ENCODE data around the gene CACNA2D3.

CACNA2D3 gene

DNA sequence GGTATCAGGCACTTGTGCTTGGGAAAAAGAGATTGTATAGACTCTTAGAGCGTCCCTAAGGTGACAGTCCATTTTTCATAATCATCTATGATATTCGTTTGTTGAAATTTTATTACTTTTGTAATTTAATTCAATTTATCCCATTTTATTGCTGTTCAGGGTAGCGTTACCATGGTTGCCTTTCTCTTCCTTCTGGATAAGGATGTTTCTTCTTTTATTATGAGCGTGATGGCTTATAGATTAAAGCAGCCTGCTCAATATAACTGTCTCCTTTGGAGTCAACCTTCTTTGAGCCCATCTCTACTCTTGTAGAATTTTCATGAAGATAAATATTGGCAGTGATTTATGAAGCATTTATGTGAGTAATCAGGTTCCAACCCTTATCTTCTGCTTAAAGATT lies 623.5 kb downstream of the CACNA2D3 start:
- no peak for DNase-seq (ENCODE audit: low spot score)

GRCh38 chr3:54746722-54747121 lies 624.4 kb downstream of the CACNA2D3 start:
- no peak for DNase-seq (ENCODE audit: low spot score)

DNA sequence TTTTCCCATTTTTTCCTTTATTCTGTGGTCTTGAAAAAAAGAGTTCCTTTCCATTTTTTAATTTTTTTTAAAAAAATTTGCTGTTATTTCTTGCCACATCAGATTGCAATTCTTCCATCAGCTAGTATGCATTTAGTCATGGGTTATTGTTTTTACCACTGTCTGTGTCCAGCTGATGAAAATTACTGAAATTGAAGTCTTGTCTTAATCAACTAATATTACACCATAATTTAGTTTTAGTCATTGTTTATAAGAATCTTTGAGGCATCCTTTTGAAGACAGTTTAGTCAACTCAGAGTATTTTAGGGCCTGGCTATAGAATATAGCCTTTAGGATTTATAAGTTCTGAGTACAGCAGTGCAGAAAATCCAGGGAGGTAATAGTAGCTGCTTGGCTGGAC lies 633.4 kb downstream of the CACNA2D3 start:
- DNase-seq (ENCODE audit: low spot score), result no peak

- no peak for DNase-seq (ENCODE audit: low spot score)
These were observed 634.0 kb downstream of the CACNA2D3 start for GRCh38 chr3:54756330-54756731.

DNA sequence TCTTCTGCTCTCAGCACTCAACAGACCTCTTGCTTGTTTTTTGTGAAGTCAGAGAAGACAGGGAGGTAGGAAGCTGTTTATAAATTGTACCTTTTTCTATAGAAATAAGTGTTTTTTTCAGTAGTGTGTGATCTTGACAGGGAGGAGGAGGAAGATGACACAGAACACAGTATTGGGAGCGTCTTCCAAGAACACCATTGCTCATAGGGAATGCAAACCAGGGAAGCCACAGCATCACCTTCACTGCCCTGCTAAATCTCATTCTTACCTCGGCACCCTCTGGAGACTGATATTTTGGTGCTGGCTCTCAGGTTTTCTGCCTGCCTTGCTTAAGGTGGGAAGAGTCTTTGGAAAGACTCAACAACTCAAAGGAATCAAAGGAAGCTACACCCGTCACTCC lies 636.1 kb downstream of the CACNA2D3 start:
- no peak for DNase-seq (ENCODE audit: low spot score)

DNA sequence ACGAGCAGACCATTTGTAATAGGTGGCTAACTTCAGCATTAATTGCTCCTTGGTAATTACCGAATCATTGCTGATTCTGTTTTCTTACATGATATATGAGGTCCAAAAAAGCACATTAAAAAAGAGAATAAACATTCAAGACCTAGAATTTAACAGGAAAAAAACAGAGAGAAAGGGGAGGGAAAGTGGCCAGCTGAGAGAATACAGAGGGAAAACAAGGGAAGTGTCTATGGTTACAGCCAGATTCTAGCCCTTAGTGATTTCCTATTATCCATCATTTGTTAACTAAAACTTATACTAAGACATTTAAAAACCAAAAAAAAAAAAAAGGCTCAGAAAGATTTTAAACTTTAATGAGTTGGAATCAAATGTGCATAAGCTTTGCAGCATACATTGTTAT lies 636.8 kb downstream of the CACNA2D3 start:
- no peak for DNase-seq (ENCODE audit: low spot score)

GRCh38 chr3:54760201-54760600 lies 637.8 kb downstream of the CACNA2D3 start:
- no peak for DNase-seq (ENCODE audit: low spot score)

DNA sequence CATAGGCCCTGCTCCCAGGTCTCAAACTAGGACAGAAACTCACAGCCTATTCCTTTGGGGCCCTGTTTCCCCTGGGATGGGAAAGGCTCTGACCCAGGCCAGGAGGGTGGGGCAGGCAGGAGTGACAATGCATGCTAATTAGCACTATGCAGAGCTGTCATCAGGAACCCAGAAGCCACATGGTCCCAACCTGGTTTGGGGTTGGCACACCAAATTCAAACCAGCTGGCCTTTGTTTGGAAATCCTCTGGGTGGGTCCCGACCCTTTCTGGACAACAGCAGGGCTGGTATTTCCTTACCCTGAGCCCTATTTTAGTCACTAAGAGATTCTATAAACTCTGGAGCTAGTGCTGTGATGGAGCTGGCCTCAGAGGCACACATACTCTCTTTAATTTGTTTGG lies 639.3 kb downstream of the CACNA2D3 start:
- DNase-seq (ENCODE audit: low spot score), result no peak

- no peak for DNase-seq (ENCODE audit: low spot score)
These were observed 642.6 kb downstream of the CACNA2D3 start for GRCh38 chr3:54764911-54765310.

DNA sequence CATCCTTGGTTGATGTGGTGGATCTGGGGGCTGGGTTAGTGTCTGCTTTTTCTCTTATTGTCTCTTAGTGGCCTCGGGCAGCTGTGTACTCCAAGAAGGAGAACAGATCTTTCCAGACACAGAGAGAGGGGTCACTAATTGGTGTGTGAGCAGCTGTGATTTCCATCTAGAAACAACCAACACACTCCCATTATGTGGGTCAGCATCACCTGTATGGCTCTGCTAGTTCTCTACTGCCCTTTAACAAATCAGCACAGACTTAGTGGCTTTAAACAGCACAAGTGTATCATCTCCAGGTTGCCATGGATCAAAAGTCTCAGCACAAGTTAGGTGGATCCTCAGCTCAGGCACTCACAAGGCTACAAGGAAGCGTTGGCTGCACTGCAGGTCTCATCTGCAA lies 648.7 kb downstream of the CACNA2D3 start:
- no peak for DNase-seq (ENCODE audit: low spot score)

DNA sequence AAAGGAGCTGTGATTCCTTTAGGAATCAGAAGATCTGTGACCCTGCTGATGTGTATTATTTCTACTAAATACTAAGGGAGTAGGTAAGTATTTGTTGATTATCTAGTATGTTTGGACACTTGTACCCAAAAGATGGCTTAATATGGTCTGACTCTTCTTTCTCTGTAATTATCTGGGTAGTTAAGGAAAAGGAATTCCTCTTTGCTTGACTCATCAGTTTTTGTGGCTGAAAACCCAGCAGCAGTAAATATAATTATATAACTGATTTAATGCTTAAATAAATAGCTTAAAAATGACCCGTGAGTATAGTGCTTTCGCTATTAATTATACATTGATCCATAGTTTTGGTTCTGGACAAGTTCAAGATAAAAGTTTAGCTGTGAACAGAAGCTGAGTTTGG lies 649.7 kb downstream of the CACNA2D3 start:
- DNase-seq (ENCODE audit: low spot score), result no peak

DNA sequence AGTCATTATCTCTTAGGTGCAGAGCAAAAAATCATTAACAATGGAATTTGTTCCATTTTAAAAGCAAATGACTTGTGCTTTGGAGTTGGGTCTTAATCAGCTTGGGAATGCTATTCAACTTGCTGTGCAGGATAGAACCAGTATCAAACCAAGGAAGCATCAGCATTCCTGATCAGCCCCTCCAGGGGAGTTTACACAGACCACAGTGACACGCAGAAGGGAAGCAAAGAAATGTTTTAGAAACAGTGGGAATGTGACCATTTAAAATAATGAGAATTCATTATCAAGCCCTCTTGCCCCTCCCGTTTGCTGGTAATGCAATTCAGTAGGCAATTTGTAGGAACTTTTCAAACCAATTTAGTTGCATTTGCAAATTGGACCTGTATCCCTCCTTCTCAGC lies 650.4 kb downstream of the CACNA2D3 start:
- no peak for DNase-seq (ENCODE audit: low spot score)

GRCh38 chr3:54773271-54773670 lies 650.9 kb downstream of the CACNA2D3 start:
- no peak for DNase-seq (ENCODE audit: low spot score)

DNA sequence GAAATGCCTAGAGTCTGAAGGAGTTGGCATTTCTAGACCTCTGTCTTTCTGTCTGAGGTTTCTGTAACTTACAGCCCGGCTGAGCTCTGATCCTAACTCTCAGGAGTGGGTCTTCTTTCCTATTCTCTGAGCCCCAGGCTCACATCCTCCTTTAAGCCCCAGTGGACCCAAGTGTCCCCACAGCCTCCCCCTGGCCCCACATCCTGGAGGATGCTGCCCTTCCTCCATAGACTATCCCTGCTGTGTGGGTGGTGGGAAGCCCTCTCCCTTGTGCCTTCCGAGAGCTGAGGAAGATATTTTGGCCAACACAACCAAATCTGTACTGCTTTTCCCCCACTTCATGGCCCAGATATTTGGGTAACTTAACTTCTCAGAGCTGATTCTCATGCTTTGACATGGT lies 654.2 kb downstream of the CACNA2D3 start:
- DNase-seq (ENCODE audit: low spot score), result no peak

DNA sequence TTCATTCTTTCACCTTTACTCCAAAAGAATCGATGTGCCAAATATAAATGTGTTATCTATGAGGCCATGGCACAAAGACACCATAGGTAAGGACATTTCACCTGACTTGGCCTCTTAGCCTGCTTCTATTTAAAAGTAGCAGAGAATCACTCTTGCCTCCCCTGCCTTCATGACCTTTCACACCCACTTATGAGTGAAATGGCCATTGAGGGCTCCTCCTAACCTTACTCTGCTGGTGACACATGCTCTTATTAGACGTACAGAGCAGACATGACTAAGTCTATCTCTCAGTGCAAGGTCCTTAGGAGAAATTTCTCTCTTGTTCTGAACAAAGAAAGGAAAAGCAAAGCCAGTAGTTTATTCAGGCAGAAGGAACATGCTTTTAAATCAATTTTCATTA lies 654.8 kb downstream of the CACNA2D3 start:
- no peak for DNase-seq (ENCODE audit: low spot score)

DNA sequence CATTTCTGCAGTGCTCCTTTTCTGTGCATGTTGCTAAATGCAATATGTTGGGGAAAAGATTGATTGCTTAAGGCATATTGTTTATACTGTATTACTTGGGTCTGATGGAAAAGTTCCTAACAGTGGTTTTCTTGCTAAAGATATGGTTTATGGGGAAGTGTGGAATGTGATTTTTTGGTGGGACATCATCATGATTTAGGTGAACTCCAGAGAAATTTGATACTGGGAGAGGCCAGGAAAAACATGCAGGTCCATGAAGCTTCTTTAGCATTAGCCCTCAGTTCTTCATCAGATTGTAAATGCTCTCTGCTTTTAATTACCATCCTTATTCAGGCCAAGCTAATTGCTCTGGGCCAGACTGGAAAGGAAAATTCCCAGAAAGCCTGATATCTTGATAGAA lies 658.0 kb downstream of the CACNA2D3 start:
- no peak for DNase-seq (ENCODE audit: low spot score)

- no peak for DNase-seq (ENCODE audit: low spot score)
These were observed 659.4 kb downstream of the CACNA2D3 start for GRCh38 chr3:54781728-54782127.

DNA sequence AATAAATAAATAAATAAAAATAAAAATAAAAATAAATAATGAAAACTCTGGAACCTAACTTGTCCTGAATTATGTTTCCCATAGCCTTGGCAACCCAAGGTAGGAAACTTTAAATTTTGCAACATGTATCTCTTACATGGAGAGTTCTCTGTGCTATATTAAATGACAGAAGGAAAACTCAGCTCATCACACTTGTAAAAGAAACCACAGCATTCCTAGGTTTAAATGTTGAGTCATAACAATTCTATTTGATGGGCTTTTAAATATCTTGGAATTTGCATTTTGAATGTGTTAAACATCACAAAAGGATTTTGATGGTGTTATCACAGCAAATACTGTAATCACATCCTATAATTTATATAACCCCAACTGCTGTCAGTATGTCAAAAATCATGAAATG lies 661.3 kb downstream of the CACNA2D3 start:
- DNase-seq (ENCODE audit: low spot score), result no peak

- no peak for DNase-seq (ENCODE audit: low spot score)
These were observed 661.7 kb downstream of the CACNA2D3 start for GRCh38 chr3:54784021-54784420.

- DNase-seq (ENCODE audit: low spot score), result no peak
These were observed 663.6 kb downstream of the CACNA2D3 start for GRCh38 chr3:54785976-54786375.

DNA sequence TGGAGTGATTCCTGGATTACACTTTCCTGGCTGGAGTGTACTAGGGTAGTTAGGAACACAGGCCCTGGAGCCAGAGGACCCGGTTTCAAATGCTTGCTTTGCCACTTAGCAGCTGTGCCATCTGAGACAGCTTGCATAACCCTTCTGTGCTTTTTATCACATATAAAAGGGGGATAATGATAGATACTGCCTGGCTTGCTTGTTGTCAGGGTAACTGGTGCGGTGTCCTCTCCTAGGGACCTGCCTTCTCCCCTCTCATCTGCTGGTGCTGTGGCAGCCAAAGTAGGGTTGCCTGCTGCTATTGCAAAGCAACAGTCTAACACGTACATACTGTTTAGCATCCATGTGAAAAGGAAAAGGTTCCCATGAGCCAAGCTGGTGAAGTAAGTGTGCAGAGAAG lies 667.7 kb downstream of the CACNA2D3 start:
- DNase-seq (ENCODE audit: low spot score), result no peak

DNA sequence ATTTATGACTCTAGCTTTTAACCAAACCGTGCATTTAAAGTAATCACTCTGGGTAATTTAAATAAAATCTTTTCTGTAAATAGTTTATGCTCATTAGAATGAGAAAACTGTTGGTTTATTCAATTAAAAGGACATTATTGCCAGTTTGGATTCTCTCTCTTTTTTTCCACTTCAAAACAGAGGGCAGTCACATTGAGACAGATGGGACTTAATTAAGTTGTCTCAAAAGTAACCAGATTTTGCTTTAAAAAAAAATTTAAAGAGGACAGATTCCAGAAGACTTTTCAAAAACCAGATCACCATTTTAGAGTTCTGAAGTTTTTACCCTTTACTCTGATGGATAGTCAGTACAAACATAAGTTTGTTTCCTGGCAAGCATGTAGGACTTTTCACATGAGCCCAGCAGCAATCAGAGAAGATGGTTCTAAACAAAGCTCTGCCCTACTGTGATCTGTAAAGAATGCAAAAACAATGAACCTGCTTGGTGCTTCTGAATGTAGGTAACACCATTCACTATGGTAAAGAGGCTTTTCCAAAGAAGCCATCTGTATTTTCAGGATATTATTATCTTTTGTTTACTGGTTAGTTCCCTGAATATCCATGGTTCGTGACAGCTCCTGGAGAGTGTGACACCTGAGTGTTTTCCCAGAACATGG lies 669.3 kb downstream of the CACNA2D3 start:
- no peak for DNase-seq (ENCODE audit: low spot score)

GRCh38 chr3:54792584-54792983 lies 670.2 kb downstream of the CACNA2D3 start:
- DNase-seq (ENCODE audit: low spot score), result no peak

- no peak for DNase-seq (ENCODE audit: low spot score)
These were observed 670.8 kb downstream of the CACNA2D3 start for GRCh38 chr3:54793171-54793570.

DNA sequence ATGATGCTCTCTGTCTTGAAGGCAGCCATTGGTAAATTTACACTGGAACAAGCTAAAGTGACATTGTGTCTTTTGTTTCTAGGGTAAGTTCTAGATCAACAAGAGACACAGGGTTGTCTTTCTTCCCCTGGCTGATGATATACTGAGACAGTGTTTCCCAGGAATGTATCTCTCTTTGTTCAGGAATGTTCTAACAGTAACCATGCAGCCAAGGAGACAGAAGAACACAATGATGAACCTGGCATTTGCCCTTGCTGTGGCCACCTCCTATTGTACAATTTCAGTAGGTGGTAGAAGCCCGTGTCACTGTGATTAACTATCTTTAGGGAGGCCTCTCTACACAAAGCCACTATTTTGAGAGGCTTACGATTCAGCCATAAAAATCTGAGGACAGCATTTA lies 674.8 kb downstream of the CACNA2D3 start:
- no peak for DNase-seq (ENCODE audit: low spot score)
